Gastrocnemius medialis (tissue), 4 donors: ENCODE results near the gene PRPF19. TPM values are rescaled to one million over a fixed set of nuclear protein-coding genes. Genes with fewer than 3 reads are reported as not detected.

Experiments
- ATAC-seq, 2 donors: fragments of 150-250 bp; one replicate each; pipeline ENCODE4 v1.9.1; 2016
- DNase-seq, 2 donors: peaks; one replicate each; pipeline ENCODE4 v3.0.0-alpha.2; 2019
- H3K27ac ChIP-seq, 4 donors: fragments of 200-600 bp; sonication (generic); 1 replicate in 1 of 4; 2 replicates in 3 of 4; pipeline ENCODE4 v1.5.1; 2016 to 2018; ENCODE audit warnings: mild to moderate bottlenecking in 2 of 4, moderate library complexity in 1 of 4
- H3K27me3 ChIP-seq, 3 donors: fragments of 200-600 bp; sonication (generic) in 2 of 3; 1 replicate in 1 of 3; 2 replicates in 2 of 3; pipeline versions ENCODE4 v1.5.1 to v1.6.0; 2016 to 2019; ENCODE audit warnings: mild to moderate bottlenecking in 1 of 3, moderate library complexity in 1 of 3
- H3K36me3 ChIP-seq, 2 donors: fragments of 200-600 bp; sonication (generic) in 1 of 2; one replicate each; pipeline ENCODE4 v1.5.1; 2017 to 2018
- H3K4me1 ChIP-seq, 2 donors: fragments of 200-600 bp; sonication (generic) in 1 of 2; one replicate each; pipeline ENCODE4 v1.5.1; 2016 to 2017; ENCODE audit warnings: mild to moderate bottlenecking in 2 of 2
- H3K4me3 ChIP-seq, 4 donors: fragments of 200-600 bp; sonication (generic) in 3 of 4; 1 replicate in 1 of 4; 2 replicates in 3 of 4; pipeline ENCODE4 v1.5.1; 2016 to 2019; ENCODE audit warnings: mild to moderate bottlenecking in 2 of 4
- H3K9me3 ChIP-seq, 3 donors: fragments of 200-600 bp; sonication (generic) in 2 of 3; 1 replicate in 1 of 3; 2 replicates in 2 of 3; pipeline ENCODE4 v1.5.1; 2016 to 2019
- CTCF ChIP-seq, 5 experiments: fragments of 450-650 bp in 3 of 5; fragments of 200-600 bp in 2 of 5; sonication (generic) in 2 of 5; IDR thresholded peaks in 4 of 5; conservative IDR thresholded peaks in 1 of 5; 1 replicate in 4 of 5; 2 replicates in 1 of 5; pipeline ENCODE4 v1.5.1; 2016 to 2019; ENCODE audit warnings: antibody characterized with exemption in 5 of 5, mild to moderate bottlenecking in 3 of 5, moderate library complexity in 3 of 5
- POLR2A ChIP-seq, 2 donors: fragments of 450-650 bp; IDR thresholded peaks; one replicate each; pipeline ENCODE4 v1.6.1; 2017; ENCODE audit warnings: antibody characterized with exemption in 2 of 2, mild to moderate bottlenecking in 2 of 2, moderate library complexity in 2 of 2
- in situ Hi-C, 4 donors: fragments of 200-750 bp; cut with MboI; loops; one replicate each; pipeline versions ENCODE4 v1.15.0 to v1.8.0; 2017; ENCODE audit warnings: low sequenced_read_pairs in 4 of 4
- intact Hi-C: fragments of 100-400 bp; cut with DNase I; formaldehyde crosslinking; loops from one replicate; pipeline ENCODE4 v1.15.1; 2023; ENCODE audit warnings: low total_unique reads
- total RNA-seq, 4 donors: library from RNA; depleted of rRNA; stranded (reverse); fragments of >200 nt; gene quantifications; one replicate each; pipeline versions ENCODE4 v1.1.0 to v1.2.3, GENCODE V29; 2016

Gene PRPF19
- 10 to 100 TPM; 55.5 to 75.6 (median 71.9) TPM for total RNA-seq

- no peaks in the 10 kb centered on the region for H3K27me3 ChIP-seq
- in situ Hi-C loops (loop anchor here in 1 of 4 donors (25.0 kb wide), 1 partner anchor 256 kb away; the partner anchor contains the start of gene VPS37C), intact Hi-C loops (loop anchor here (1.0 kb wide), 2 partner anchors 64 to 255 kb away; partner anchors contain the start of genes CCDC86 and VPS37C)
- peaks cover 23 to 24% of the 10 kb centered on the region in 2 donors for H3K4me1 ChIP-seq
- no peaks in the 10 kb centered on the region for H3K9me3 ChIP-seq
- peak within 1 kb of the TSS; percentile 90 to 100 (median 98) for H3K27ac ChIP-seq
- H3K4me3 ChIP-seq: peak within 1 kb of the TSS; percentile 78 to 100 (median 94)
- DNase-seq (peak; percentile 96 to 97), ATAC-seq (peak; percentile 95 to 96)
- H3K36me3 ChIP-seq: peaks cover 0 to 20% of the 10 kb centered on the region in 2 donors
- no peak for TF ChIP-seq CTCF (IDR thresholded peaks at IDR 0.05 in 4 of 5, conservative IDR thresholded peaks at IDR 0.05 in 1 of 5)
- TF ChIP-seq POLR2A (IDR thresholded peaks at IDR 0.05): peak; percentile 81 to 88
These were observed at the start of gene PRPF19 for GRCh38 chr11:60906132-60906972. PRPF19 (minus strand) TSS chr11:60906585; CDS start chr11:60906382, 203 bp downstream.

GRCh38 chr11:60955571-60955970 is 49.2 kb upstream of the PRPF19 start:
- ATAC-seq: no peak
- Histone ChIP-seq H3K27me3 (peaks cover 0 to 8% (median 0%) of the 10 kb centered on the region in 3 donors), H3K4me3 (no peak overlapping the region), H3K9me3 (no peaks in the 10 kb centered on the region), H3K4me1 (no peaks in the 10 kb centered on the region), H3K36me3 (no peaks in the 10 kb centered on the region), H3K27ac (no peak overlapping the region)
- TF ChIP-seq CTCF (IDR thresholded peaks at IDR 0.05 in 4 of 5, conservative IDR thresholded peaks at IDR 0.05 in 1 of 5) (no peak), POLR2A (IDR thresholded peaks at IDR 0.05) (no peak)
- intact Hi-C loops (no loop called here), in situ Hi-C loops (no loop called here)
- no peak for DNase-seq

GRCh38 chr11:60954421-60954820 is 48.0 kb upstream of the PRPF19 start:
- DNase-seq (no peak), ATAC-seq (no peak)
- Histone ChIP-seq H3K4me3 (no peak overlapping the region), H3K27me3 (peaks cover 0 to 11% (median 0%) of the 10 kb centered on the region in 3 donors), H3K27ac (no peak overlapping the region), H3K9me3 (no peaks in the 10 kb centered on the region), H3K36me3 (no peaks in the 10 kb centered on the region), H3K4me1 (no peaks in the 10 kb centered on the region)
- TF ChIP-seq POLR2A (IDR thresholded peaks at IDR 0.05) (no peak), CTCF (IDR thresholded peaks at IDR 0.05 in 4 of 5, conservative IDR thresholded peaks at IDR 0.05 in 1 of 5) (no peak)
- in situ Hi-C loops: no loop called here
- intact Hi-C loops: no loop called here

- peaks cover 0 to 11% (median 0%) of the 10 kb centered on the region in 3 donors for H3K27me3 ChIP-seq
- H3K4me3 ChIP-seq: no peak overlapping the region
- intact Hi-C loops: no loop called here
- H3K36me3 ChIP-seq: no peaks in the 10 kb centered on the region
- H3K4me1 ChIP-seq: no peaks in the 10 kb centered on the region
- H3K27ac ChIP-seq: peak overlapping the region in 1 of 4 donors; percentile 84
- H3K9me3 ChIP-seq: no peaks in the 10 kb centered on the region
- ATAC-seq: no peak
- in situ Hi-C loops: no loop called here
- no peak for TF ChIP-seq POLR2A (IDR thresholded peaks at IDR 0.05)
- TF ChIP-seq CTCF (IDR thresholded peaks at IDR 0.05 in 4 of 5, conservative IDR thresholded peaks at IDR 0.05 in 1 of 5): no peak
- no peak for DNase-seq
These were observed 47.4 kb upstream of the PRPF19 start for GRCh38 chr11:60953781-60954180.
